NCI-H146 treated with DMSO at 0.1 percent for 48 hours (cell line): ENCODE results near the gene KRT1.

Source experiments
- DNase-seq: peaks from one replicate; lab custom pipeline; 2025; ENCODE audit not compliant: unreplicated experiment; lab: John Stamatoyannopoulos, UW

KRT1 gene

GRCh38 chr12:52662918-52663229, 17.3 kb downstream of the KRT1 start:
- no peak for DNase-seq

- no peak for DNase-seq
Measured at GRCh38 chr12:52662093-52662917, 17.9 kb downstream of the KRT1 start.

- no peak for DNase-seq
Measured at GRCh38 chr12:52661668-52662067, 18.5 kb downstream of the KRT1 start.

- DNase-seq = no peak
Measured at GRCh38 chr12:52660934-52661499, 19.2 kb downstream of the KRT1 start.

GRCh38 chr12:52659951-52660350, 20.3 kb downstream of the KRT1 start:
- DNase-seq = no peak

GRCh38 chr12:52659395-52659794, 20.8 kb downstream of the KRT1 start:
- no peak for DNase-seq

GRCh38 chr12:52658196-52658595, 22.0 kb downstream of the KRT1 start:
- no peak for DNase-seq

GRCh38 chr12:52657250-52657902, 22.8 kb downstream of the KRT1 start:
- DNase-seq = no peak

- no peak for DNase-seq
Measured at GRCh38 chr12:52656616-52657015, 23.6 kb downstream of the KRT1 start.

- DNase-seq = no peak
Measured at GRCh38 chr12:52655720-52656124, 24.5 kb downstream of the KRT1 start.

GRCh38 chr12:52655251-52655650, 25.0 kb downstream of the KRT1 start:
- no peak for DNase-seq

- DNase-seq = no peak
Measured at GRCh38 chr12:52651726-52652261, 28.4 kb downstream of the KRT1 start, which contains the start of gene KRT2. Gene KRT2, minus strand, starts transcription at chr12:52652211. Its CDS starts 69 bp downstream, at chr12:52652142.

- DNase-seq = no peak
Measured at GRCh38 chr12:52650520-52651081, 29.6 kb downstream of the KRT1 start.

GRCh38 chr12:52649066-52649465, 31.1 kb downstream of the KRT1 start:
- no peak for DNase-seq

GRCh38 chr12:52648012-52648550, 32.1 kb downstream of the KRT1 start:
- DNase-seq = no peak

GRCh38 chr12:52647601-52648000, 32.6 kb downstream of the KRT1 start:
- DNase-seq = no peak

- DNase-seq = no peak
Measured at GRCh38 chr12:52646613-52647012, 33.6 kb downstream of the KRT1 start.

- DNase-seq = no peak
Measured at GRCh38 chr12:52645982-52646381, 34.2 kb downstream of the KRT1 start.

GRCh38 chr12:52645120-52645761, 35.0 kb downstream of the KRT1 start:
- DNase-seq = no peak

- DNase-seq = no peak
Measured at GRCh38 chr12:52644078-52644415, 36.2 kb downstream of the KRT1 start.
